ENCODE data around the gene CCL2.
"Not testable (repeated sequence)": the region's sequence is repeated elsewhere in the genome, so short reads cannot be mapped to it uniquely, and the experiment has no call there.

CCL2 gene

GRCh38 chr17:34226744-34227034, 28.4 kb upstream of the CCL2 start:
- no peak for TF ChIP-seq CTCF (IDR thresholded peaks at IDR 0.05; ENCODE audit: insufficient read depth, low read depth, low read length, missing control alignments)
- DNase-seq (ENCODE audit: low read depth), result no peak
- no peak overlapping the region for H3K4me3 ChIP-seq (ENCODE audit: low read length)

DNA sequence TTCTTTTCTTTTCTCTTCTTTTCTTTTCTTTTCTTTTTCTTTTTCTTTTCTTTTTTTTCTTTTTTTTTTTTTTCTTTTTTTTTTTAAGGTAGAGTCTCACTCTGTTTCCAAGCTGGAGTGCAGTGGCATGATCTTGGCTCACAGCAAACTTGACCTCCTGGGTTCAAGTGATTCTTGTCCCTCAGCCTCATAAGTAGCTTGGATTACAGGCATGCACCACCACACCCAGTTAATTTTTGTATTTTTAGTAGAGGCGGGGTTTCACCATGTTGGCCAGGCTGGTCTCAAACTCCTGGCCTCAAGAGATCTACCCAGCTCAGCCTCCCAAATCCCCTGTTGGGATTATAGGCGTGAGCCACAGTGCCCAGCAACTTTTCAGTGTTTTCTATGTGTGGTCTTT, 27.8 kb upstream of the CCL2 start:
- not testable (repeated sequence) for H3K4me3 ChIP-seq (ENCODE audit: low read length); DNase-seq (ENCODE audit: low read depth)

DNA sequence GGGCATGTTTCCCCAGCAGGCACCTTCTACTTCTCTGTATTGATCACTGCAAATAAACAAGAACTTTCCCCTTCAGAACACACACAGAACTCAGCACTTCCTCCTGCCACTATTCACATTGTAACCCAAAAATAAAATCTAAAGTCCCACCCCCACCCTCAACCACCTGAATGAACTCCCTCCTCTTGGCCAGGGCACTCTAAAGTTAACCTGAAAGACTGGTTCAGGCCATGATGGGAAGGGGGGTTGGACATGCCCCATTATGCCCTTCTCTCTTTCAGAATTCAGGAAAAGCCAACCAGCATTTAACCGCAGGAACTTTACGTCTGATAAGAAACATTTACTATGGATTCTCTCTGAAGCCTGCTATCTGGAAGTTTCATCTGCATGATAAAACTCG, 27.4 kb upstream of the CCL2 start:
- no peak for DNase-seq (ENCODE audit: low read depth)
- no peak for TF ChIP-seq CTCF (IDR thresholded peaks at IDR 0.05; ENCODE audit: insufficient read depth, low read depth, low read length, missing control alignments)
- no peak overlapping the region for H3K4me3 ChIP-seq (ENCODE audit: low read length)

- TF ChIP-seq CTCF (IDR thresholded peaks at IDR 0.05; ENCODE audit: insufficient read depth, low read depth, low read length, missing control alignments), result no peak
- DNase-seq (ENCODE audit: low read depth), result no peak
- no peak overlapping the region for H3K4me3 ChIP-seq (ENCODE audit: low read length)
Observed at GRCh38 chr17:34228781-34229180, 26.3 kb upstream of the CCL2 start.

DNA sequence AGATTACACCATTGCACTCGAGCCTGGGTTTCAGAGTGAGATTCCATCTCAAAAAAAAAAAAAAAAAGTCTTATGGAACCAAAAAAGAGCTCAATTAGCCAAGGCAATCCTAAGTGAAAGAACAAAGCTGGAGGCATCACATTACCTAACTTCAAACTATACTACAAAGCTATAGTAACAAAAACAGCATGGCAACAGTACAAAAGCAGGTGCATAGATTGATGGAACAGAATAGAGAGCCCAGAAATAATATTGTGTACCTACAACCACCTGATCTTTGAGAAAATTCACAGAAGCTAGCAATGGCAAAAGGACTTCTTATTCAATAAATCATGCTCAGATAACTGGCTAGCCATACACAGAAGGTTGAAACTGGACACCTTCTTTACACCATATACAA, 24.7 kb upstream of the CCL2 start:
- no peak overlapping the region for H3K4me3 ChIP-seq (ENCODE audit: low read length)
- TF ChIP-seq CTCF (IDR thresholded peaks at IDR 0.05; ENCODE audit: insufficient read depth, low read depth, low read length, missing control alignments), result no peak

GRCh38 chr17:34234616-34235015, 20.5 kb upstream of the CCL2 start:
- no peak overlapping the region for H3K4me3 ChIP-seq (ENCODE audit: low read length)
- DNase-seq (ENCODE audit: low read depth), result no peak
- no peak for TF ChIP-seq CTCF (IDR thresholded peaks at IDR 0.05; ENCODE audit: insufficient read depth, low read depth, low read length, missing control alignments)

More for the DNA sequence above, 24.7 kb upstream of the CCL2 start:
- no peak for DNase-seq (ENCODE audit: low read depth)

- DNase-seq (ENCODE audit: low read depth), result no peak
- TF ChIP-seq CTCF (IDR thresholded peaks at IDR 0.05; ENCODE audit: insufficient read depth, low read depth, low read length, missing control alignments), result no peak
- H3K4me3 ChIP-seq (ENCODE audit: low read length), result no peak overlapping the region
Observed at GRCh38 chr17:34235389-34236028, 19.6 kb upstream of the CCL2 start.

Data from epithelial cell of esophagus (primary cell).